Skeletal muscle tissue (tissue), 4 donors: ENCODE results near the gene ZNF574. TPM values are rescaled to one million over a fixed set of nuclear protein-coding genes. Genes with fewer than 3 reads are reported as not detected.

Experiments
- H3K27ac ChIP-seq: one replicate; pipeline ENCODE4 v1.7.0; 2013; ENCODE audit warnings: mild to moderate bottlenecking, low read depth, low read length, inconsistent platforms
- H3K27me3 ChIP-seq, 3 donors: one replicate each; pipeline ENCODE4 v1.7.0; 2013; ENCODE audit warnings: low read length in 3 of 3; ENCODE audit not compliant: control insufficient read depth in 3 of 3, insufficient read depth in 3 of 3
- H3K36me3 ChIP-seq, 3 donors: one replicate each; pipeline ENCODE4 v1.7.0; 2013; ENCODE audit warnings: low read length in 3 of 3; ENCODE audit not compliant: control insufficient read depth in 3 of 3, insufficient read depth in 3 of 3
- H3K4me1 ChIP-seq, 3 donors: one replicate each; pipeline ENCODE4 v1.7.0; 2013; ENCODE audit warnings: low read length in 3 of 3, mild to moderate bottlenecking in 3 of 3; ENCODE audit not compliant: control insufficient read depth in 3 of 3, insufficient read depth in 3 of 3
- H3K4me3 ChIP-seq, 3 donors: one replicate each; pipeline ENCODE4 v1.7.0; 2013; ENCODE audit warnings: low read length in 3 of 3
- H3K9ac ChIP-seq, 3 donors: one replicate each; pipeline ENCODE4 v1.7.0; 2013; ENCODE audit warnings: low read length in 3 of 3, mild to moderate bottlenecking in 3 of 3, moderate library complexity in 2 of 3, low read depth in 1 of 3
- H3K9me3 ChIP-seq, 3 donors: one replicate each; pipeline ENCODE4 v1.7.0; 2013; ENCODE audit warnings: low read length in 3 of 3; ENCODE audit not compliant: control insufficient read depth in 3 of 3
- total RNA-seq: library from RNA; depleted of rRNA; stranded (reverse); fragments of >200 nt; gene quantifications from one replicate; pipeline ENCODE4 v1.2.3, GENCODE V29; 2014
- donor health status: Osteomylitis.

ZNF574 gene
- total RNA-seq, 1 donor from 2014 or later, result 7.8 TPM

DNA sequence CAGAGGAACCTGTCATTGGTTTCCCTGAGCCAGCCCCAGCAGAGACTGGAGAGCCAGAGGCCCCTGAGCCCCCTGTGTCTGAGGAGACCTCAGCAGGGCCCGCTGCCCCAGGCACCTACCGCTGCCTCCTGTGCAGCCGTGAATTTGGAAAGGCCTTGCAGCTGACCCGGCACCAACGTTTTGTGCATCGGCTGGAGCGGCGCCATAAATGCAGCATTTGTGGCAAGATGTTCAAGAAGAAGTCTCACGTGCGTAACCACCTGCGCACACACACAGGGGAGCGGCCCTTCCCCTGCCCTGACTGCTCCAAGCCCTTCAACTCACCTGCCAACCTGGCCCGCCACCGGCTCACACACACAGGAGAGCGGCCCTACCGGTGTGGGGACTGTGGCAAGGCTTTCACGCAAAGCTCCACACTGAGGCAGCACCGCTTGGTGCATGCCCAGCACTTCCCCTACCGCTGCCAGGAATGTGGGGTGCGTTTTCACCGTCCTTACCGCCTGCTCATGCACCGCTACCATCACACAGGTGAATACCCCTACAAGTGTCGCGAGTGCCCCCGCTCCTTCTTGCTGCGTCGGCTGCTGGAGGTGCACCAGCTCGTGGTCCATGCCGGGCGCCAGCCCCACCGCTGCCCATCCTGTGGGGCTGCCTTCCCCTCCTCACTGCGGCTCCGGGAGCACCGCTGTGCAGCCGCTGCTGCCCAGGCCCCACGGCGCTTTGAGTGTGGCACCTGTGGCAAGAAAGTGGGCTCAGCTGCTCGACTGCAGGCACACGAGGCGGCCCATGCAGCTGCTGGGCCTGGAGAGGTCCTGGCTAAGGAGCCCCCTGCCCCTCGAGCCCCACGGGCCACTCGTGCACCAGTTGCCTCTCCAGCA, 4.2 kb downstream of the ZNF574 start:
- no peak overlapping the region for H3K9ac ChIP-seq
- no peaks in the 10 kb centered on the region for H3K27me3 ChIP-seq
- H3K4me1 ChIP-seq, result peaks cover 7 to 16% (median 15%) of the 10 kb centered on the region in 3 donors
- H3K27ac ChIP-seq, result no peak overlapping the region
- no peak overlapping the region for H3K4me3 ChIP-seq
- no peaks in the 10 kb centered on the region for H3K9me3 ChIP-seq
- peaks cover 33 to 38% (median 33%) of the 10 kb centered on the region in 3 donors for H3K36me3 ChIP-seq

DNA sequence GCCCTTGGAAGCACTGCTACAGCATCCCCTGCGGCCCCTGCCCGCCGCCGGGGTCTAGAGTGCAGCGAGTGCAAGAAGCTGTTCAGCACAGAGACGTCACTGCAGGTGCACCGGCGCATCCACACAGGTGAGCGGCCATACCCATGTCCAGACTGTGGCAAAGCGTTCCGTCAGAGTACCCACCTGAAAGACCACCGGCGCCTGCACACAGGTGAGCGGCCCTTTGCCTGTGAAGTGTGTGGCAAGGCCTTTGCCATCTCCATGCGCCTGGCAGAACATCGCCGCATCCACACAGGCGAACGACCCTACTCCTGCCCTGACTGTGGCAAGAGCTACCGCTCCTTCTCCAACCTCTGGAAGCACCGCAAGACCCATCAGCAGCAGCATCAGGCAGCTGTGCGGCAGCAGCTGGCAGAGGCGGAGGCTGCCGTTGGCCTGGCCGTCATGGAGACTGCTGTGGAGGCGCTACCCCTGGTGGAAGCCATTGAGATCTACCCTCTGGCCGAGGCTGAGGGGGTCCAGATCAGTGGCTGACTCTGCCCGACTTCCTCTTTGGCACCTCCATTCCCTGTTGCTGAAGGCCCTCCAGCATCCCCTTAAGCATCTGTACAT, 4.9 kb downstream of the ZNF574 start:
- Histone ChIP-seq H3K4me3 (no peak overlapping the region), H3K36me3 (peaks cover 33 to 38% (median 33%) of the 10 kb centered on the region in 3 donors), H3K9ac (no peak overlapping the region), H3K9me3 (no peaks in the 10 kb centered on the region), H3K4me1 (peaks cover 7 to 15% (median 13%) of the 10 kb centered on the region in 3 donors), H3K27ac (no peak overlapping the region), H3K27me3 (no peaks in the 10 kb centered on the region)

DNA sequence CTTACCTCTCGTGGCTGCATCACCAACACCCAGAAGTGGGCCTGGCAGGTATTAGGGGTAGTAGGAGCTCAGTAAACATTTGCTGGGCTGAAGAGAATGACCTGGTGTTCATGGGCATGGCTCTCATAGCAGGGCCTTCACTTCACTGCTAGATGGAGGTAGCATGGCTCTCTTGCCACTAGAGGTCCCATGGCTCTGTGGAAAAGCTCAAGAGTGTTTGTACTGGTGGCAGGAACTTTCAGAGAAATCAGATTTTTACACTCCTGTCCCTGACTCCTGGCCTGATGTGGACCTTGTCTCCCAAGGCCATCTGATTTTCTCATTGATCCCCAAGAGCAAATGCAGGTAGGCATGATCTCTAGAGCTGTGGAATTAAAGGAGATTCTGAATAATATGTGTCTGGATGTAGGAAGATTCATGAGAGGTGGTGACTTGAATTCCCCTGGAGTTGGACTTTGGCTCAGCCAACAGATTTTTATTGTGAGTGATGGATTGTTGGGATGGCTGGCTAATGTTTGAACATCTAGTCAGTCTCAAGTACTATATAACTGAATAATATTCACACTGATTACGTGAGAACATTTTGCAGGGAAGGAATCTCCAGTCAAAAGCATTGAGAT, 5.7 kb downstream of the ZNF574 start:
- H3K9me3 ChIP-seq, result no peaks in the 10 kb centered on the region
- H3K4me3 ChIP-seq, result no peak overlapping the region
- H3K27me3 ChIP-seq, result no peaks in the 10 kb centered on the region
- no peak overlapping the region for H3K27ac ChIP-seq
- peaks cover 7 to 12% (median 9%) of the 10 kb centered on the region in 3 donors for H3K4me1 ChIP-seq
- peaks cover 33 to 38% (median 33%) of the 10 kb centered on the region in 3 donors for H3K36me3 ChIP-seq
- no peak overlapping the region for H3K9ac ChIP-seq

DNA sequence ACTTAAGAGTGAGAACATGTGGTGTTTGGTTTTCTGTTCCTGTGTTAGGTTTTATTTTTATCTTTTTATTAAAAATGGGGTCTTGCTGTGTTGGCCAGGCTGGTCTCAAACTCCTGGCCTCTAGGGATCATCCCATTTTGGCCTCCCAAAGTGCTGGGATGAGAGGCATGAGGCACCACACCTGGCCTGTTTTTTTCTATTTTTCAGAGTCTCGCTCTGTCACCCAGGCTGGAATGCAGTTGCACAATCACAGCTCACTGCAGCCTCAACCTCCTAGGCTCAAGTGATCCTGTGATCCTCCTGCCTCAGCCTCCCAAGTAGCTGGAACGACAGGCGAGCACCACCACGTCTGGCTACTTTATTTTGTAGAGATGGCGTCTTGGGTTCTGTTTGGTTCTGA, 7.6 kb downstream of the ZNF574 start:
- no peak overlapping the region for H3K4me3 ChIP-seq
- H3K36me3 ChIP-seq, result peaks cover 31 to 36% (median 31%) of the 10 kb centered on the region in 3 donors

DNA sequence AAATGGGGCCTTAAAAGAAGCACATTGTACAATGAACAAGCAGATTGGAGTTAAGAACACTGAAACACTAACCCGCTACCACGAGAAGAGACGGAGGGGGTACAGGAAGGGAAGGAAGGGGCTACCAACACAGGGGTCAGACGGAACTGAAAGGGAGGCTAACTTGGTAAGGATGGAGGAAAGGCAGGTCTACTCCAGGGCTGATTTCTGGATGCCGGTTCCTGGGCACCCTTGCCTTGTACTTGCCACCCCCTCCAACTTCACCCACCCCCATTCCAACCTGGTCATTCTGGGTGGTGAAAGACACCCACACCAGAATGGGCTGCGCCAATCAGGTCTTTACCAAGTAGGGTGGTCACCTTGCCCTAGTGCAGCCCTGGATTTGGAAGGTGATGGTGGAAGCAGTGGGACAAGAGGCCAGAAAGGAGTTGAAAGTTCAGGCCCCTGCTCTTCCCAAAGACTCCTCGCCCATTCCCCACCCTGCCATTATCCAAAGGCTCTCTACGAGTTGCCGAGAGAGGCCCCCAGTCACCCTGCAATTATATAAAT, 10.3 kb downstream of the ZNF574 start:
- H3K36me3 ChIP-seq, result peaks cover 4 to 9% (median 4%) of the 10 kb centered on the region in 3 donors
- H3K9me3 ChIP-seq, result no peaks in the 10 kb centered on the region
- H3K27ac ChIP-seq, result no peak overlapping the region
- H3K27me3 ChIP-seq, result no peaks in the 10 kb centered on the region
- H3K4me1 ChIP-seq, result peaks cover 0 to 4% (median 0%) of the 10 kb centered on the region in 3 donors
- no peak overlapping the region for H3K9ac ChIP-seq
- no peak overlapping the region for H3K4me3 ChIP-seq

More for the DNA sequence above, 7.6 kb downstream of the ZNF574 start:
- H3K9me3 ChIP-seq, result no peaks in the 10 kb centered on the region
- no peaks in the 10 kb centered on the region for H3K4me1 ChIP-seq
- H3K27ac ChIP-seq, result no peak overlapping the region
- no peaks in the 10 kb centered on the region for H3K27me3 ChIP-seq
- no peak overlapping the region for H3K9ac ChIP-seq

DNA sequence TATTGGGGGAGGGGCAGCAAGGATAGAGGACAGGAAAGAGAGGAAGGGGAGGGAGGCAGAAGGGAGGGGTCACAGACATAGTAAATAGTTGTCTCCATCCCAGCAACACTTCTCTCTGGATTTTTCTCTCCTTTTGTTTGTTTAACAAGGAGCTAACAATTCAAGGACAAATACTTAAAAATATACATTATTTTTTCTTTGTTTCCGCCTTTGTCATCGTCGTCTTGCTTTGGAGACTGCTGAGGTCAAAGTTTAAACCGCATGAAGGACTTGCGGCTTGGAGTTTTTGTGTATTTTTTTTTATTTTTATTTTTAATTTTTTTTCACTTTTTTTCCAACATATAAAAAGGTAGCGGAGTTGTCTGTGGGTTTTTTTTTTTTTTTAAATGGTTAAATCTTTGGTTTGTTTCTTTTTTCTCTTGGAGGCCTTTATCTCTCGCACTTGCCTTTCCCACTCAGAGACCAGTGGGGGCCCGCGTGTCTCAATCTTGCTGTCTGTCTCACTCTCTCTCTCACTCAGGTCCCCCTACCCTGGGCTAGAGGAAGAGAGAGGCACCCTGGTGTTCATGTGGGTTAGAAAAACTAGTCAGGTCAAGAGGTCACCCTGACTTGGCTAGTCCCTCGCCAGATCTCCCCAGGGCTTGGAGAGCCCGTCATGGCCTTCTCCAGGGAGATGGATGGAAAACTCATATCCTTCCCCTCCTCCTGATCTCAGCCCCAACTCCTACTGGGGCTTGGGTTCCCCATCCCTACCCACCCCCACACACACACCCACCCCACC, 11.0 kb downstream of the ZNF574 start:
- H3K9ac ChIP-seq, result no peak overlapping the region
- H3K4me3 ChIP-seq, result no peak overlapping the region
- no peaks in the 10 kb centered on the region for H3K27me3 ChIP-seq
- H3K27ac ChIP-seq, result no peak overlapping the region
- H3K4me1 ChIP-seq, result peaks cover 0 to 8% (median 2%) of the 10 kb centered on the region in 3 donors
- peaks cover 0 to 2% (median 0%) of the 10 kb centered on the region in 3 donors for H3K36me3 ChIP-seq
- no peaks in the 10 kb centered on the region for H3K9me3 ChIP-seq

DNA sequence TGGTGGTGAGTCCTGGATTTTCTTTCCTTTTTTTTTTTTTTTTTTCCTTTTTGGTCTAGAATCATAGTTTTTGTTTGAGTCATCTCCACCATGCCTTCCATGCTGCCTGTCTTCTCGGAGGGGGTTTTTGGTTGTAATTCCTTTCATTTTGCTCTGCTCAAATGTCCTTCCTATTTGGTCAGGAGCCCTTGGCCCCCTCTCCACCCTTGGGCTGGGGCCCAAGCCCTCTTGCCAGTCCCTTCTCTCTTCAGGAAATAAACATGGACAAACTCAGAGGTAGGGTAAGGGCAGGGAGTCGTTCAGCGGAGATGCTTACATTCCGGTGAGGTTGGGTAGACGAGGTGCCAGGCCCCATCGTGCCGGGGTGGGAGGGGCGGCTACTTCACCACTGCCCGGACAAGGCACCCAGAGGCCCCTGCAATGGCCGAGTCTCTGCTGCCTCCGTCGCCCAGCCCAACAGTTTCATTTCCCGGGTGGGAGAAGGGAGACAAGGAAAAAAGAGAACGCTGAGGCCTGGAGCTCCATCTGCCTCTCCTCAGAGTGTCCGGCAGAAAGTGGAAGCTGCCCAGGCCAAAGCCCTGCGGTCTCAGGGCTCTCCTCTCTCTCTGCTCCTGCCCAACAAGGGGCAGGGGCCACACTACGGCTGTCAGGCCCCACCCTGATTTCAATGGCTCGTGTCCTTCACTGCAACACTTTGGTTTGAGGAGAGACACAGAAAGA, 12.7 kb downstream of the ZNF574 start:
- Histone ChIP-seq H3K27ac (peak overlapping the region; percentile 60), H3K9ac (peak overlapping the region in 1 of 3 donors; percentile 45), H3K4me3 (no peak overlapping the region), H3K36me3 (no peaks in the 10 kb centered on the region), H3K27me3 (no peaks in the 10 kb centered on the region), H3K4me1 (peaks cover 2 to 13% (median 3%) of the 10 kb centered on the region in 3 donors), H3K9me3 (no peaks in the 10 kb centered on the region)

DNA sequence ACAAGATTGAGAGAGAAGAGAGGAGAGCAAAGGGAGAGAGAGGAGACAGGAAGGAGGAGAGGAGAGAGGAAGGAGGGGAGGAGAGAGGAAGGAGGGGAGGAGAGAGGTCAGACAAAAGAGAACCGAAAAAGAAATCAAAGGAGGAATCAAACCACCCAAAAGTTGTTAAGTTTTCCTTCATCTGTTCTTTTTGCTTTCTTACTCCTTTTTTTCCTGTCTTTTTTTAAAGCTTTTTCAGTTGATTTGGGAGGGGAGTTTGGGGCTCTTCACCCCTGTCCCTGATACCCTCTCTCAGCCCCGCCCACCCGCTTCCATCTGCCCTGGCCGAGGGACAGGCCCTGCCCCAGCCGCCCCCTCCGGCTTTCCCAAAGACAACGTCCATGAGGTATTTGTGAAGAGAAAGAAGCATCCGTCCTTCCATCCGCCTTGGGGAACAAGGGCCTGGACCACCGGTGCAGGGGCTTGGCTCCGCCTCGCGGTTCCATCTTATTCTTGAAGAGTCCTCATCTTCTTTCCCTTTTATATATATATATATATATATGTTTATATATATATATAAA, 13.3 kb downstream of the ZNF574 start:
- peaks cover 4 to 13% (median 5%) of the 10 kb centered on the region in 3 donors for H3K4me1 ChIP-seq
- H3K27ac ChIP-seq, result peak overlapping the region; percentile 60
- peak overlapping the region in 1 of 3 donors; percentile 45 for H3K9ac ChIP-seq
- H3K4me3 ChIP-seq, result no peak overlapping the region
- H3K27me3 ChIP-seq, result no peaks in the 10 kb centered on the region
- H3K36me3 ChIP-seq, result no peaks in the 10 kb centered on the region
- no peaks in the 10 kb centered on the region for H3K9me3 ChIP-seq
